NCI-H1092 (cell line): ENCODE measurements around the gene ANKRD35.
A peak's percentile ranks its signal among the peaks of the same experiment; 100 is the strongest.

Experiments used
- DNase-seq: peaks from one replicate; lab custom pipeline; 2025; lab: John Stamatoyannopoulos, UW

ANKRD35 gene

GRCh38 chr1:145895471-145895870 is 9.8 kb upstream of the ANKRD35 start:
- DNase-seq = no peak

DNA sequence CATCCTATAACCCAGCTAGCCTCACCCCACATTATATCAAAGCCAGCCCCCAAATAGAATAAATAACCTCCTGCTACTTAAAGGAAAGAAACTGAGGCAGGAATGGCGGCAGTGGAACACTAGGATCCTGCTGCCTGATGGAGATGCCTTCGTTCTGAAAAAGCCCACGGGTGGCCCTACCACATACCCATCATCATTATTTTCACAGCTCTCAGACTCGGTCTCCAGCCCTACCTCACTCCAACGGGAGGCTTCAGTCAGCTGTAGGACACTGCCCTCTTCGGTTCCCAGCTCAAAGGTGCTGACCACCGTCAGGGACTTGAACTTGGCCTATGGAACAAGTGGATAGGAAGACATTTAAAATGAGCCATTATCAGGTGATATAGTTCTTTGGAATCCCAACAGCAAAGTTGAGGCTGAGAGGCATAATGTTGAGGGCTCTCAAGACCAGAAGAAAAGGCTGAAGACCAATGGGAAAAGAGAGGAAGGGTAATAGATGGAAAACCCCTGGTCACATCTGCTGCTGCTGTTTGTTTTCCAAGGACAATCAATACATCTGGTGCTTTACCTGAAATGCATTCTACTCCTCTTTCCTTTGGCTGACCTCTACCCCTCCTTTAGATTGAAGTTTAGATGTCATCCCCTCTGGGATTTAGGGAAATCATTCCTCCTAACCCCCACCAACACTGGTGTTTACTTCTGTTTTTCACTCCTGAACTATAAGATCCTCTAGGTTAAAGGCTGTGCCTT is 7.8 kb upstream of the ANKRD35 start:
- no peak for DNase-seq

DNA sequence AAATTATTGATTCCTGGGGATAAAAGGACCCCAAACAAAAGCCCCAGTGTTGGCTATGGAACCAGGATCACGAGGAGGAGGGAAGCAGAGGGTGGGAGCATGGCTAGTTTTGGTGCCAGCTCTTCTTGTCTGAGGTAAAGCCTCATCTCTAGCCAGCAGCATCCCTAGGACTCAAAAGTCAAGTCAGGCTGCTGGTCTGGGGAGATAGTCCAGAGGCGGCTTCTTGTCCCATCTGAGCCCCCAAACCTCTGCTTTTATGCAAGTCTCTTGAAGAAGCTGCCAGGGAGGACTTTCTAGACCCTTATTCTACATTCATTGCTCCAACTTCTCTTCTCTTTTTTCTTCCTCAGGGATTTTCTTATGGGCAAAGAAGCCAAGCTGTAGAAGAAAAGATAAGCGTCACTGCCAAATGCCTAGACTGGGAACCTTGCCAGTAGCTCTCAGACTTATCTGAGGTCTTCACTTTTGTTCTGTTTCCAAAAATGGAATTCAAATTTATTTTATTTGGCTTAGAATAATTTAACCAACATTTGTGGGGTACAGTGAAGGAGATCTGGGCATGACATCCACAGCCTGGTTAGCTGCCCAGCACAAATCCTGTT is 6.9 kb upstream of the ANKRD35 start:
- DNase-seq = peak; percentile 54

DNA sequence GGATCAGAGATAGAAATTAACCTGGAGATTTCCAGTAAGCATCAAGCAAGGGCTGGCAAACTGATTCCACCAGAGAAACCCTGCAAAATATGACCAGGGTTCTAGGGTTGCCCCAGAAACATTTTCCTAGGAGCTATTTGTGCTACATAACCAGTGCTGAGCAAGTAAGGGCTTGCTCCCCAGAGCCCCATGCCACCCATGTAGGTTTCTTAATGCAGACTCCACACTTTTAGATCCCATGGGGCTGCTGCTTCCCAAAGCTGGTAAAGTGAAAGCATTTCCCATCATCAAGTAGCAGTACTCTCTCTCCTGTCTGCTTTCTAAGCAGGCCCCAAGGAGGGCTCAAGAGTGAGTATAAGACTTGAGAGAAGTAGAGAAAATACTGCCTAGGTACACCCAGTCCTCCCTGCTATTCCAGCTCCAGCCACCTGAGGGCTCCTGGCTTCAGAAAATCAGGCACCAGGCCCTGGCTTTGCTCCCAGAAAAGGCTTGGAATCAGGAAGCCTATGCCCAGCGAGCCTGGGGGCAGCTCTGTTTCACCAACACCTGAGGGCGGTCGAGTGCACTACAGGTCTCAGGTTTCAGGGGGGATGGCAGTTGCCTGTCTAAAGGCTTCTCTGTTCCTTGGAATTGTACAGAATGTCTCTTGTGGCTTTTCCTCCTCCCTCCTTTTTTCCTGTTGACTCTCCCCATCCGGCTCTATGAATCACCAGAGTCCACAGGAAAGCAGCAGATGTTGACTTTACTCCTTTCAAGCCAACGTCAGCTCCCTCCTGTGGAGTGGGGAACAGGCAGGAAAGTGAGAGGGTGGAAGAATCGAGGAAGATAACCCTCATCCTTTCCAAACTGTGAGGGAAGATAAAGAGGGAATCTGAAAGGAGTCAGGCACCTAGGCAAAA is 6.2 kb upstream of the ANKRD35 start:
- peak; percentile 99 for DNase-seq

GRCh38 chr1:145891143-145891542 is 5.5 kb upstream of the ANKRD35 start:
- no peak for DNase-seq

- peak; percentile 62 for DNase-seq
Measured at GRCh38 chr1:145889722-145890121, 4.1 kb upstream of the ANKRD35 start.

DNA sequence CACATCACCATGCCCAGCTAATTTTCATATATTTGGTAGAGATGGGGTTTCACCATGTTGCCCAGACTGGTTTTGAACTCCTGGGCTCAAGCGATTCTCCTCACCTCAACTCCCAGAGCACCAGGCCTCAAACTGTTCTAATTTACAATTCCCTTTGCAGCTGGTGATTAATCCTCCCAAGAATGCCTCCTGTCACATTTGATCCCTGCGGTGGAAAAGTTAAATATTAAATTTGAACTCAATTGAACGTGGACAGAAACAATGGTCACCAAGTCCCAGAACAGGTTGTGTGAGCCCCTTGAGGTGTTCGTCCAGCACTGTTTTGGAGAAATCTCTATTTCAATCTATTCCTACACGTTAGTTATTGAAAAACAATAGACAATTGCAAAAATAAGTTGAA is 2.0 kb upstream of the ANKRD35 start:
- DNase-seq = no peak

GRCh38 chr1:145886816-145887215 is 1.1 kb upstream of the ANKRD35 start:
- DNase-seq = no peak

- no peak for DNase-seq
Measured at GRCh38 chr1:145886390-145886789, 724 bp upstream of the ANKRD35 start.

- DNase-seq = no peak
Measured at GRCh38 chr1:145884675-145885074, 991 bp downstream of the ANKRD35 start.

- peak; percentile 83 for DNase-seq
Measured at GRCh38 chr1:145879775-145880174, 5.9 kb downstream of the ANKRD35 start.

- DNase-seq = no peak
Measured at GRCh38 chr1:145878724-145879123, 6.9 kb downstream of the ANKRD35 start.

- no peak for DNase-seq
Measured at GRCh38 chr1:145877923-145878486, 7.7 kb downstream of the ANKRD35 start.

GRCh38 chr1:145874646-145875045 is 11.0 kb downstream of the ANKRD35 start:
- DNase-seq = no peak

DNA sequence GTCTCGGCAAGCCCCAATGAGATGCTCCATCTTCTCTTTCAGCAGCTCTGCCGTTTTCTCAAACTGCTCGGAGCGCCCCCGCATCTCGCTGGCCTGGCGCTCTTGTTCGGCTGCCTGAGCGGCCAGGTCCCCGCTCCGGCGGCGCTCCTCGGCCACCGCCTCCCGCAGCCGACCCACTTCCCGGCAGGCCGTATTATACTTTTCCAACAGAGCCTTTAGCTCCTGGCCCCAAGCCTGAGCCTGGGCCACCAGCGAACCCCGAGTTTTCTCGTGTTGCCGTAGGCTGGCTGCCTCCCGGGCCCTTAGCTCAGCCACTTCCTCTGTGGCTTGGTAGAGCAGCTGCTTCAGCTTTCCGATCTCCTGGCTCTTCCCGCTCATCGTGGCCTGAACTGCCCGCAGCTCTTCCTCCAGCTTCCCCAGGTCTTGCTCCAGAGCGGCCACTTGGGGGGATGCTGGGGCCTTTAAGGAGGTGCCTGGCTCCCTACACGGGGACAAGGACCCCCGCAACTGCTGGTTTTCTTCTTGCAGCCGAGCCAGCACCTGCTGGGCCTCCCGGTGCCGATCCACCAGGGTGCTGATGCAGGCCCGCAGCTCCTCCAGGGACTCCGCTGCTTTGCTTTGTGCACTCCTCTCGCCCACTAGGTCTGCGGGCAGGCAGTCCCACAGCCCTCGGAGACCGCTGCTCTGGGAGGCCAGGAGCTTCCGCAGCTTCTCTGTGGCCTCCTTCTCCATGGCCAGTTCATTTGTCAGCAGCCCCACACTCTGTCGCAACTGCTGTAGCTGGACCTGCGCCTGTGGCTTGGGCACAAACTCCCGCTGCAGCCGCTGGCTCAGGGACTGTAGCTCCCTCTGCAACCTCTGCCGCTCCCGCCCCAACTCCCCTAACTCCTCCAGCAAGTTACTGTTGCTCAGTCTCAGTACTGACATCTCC is 13.4 kb downstream of the ANKRD35 start:
- DNase-seq = no peak

DNA sequence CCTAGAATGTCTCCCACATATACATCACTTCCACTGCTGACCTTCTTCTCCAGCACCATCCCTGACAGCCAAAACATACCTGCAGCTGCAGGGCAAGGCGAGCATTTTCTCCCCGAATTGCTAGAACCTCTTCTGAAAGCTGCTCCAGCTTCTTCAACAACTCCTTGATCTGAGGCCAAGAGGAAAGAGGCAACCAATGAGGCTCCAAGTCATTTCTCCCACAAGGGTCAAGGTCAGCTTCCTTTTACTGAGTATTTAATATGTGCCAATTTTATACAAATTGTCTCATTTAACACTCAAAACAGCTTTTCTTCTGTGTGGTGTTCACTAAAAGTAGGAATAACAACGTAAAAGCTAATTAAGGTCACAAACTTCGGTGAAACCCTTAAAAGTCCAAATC is 17.4 kb downstream of the ANKRD35 start:
- no peak for DNase-seq

- no peak for DNase-seq
Measured at GRCh38 chr1:145863282-145864018, 22.2 kb downstream of the ANKRD35 start.

DNA sequence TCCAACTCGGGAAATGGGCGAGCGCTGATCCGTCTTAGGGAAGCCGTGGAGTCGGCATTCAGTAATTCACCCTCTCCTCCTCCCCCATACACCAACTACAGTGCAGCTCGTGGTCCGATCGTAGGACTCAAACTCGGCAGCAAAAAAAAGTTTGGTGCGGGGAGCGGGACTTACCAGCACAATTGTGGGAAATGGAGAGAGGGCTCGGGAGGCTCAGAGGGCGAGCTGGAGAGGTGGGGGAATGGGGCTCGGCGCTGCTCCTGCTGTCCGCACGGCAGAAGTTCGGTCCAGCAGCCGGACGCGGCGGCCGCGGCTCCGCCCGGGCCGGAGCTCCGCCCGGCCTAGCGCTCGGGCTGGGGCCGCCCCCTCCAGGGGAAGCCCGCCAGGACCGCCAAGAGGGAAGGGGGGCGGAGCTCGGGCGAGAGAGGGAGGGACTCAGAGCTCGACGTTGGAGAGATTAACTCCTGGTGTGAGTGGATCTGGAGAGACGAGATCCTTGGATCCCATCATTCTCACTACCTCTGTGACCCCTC is 26.1 kb downstream of the ANKRD35 start:
- peak; percentile 43 for DNase-seq

GRCh38 chr1:145858901-145859490 is 26.7 kb downstream of the ANKRD35 start, which contains the start of gene PIAS3:
Gene PIAS3, minus strand, starts transcription at chr1:145859081. Its CDS starts 91 bp downstream, at chr1:145858990.
- peak; percentile 85 for DNase-seq
